Endothelial cell of hepatic sinusoid (primary cell): ENCODE results near the gene ADAM19.
"Not testable (repeated sequence)": the region's sequence is repeated elsewhere in the genome, so short reads cannot be mapped to it uniquely, and the experiment has no call there.

Source experiments
- in situ Hi-C: cut with HindIII; loops from 2 replicates; pipeline ENCODE4 v1.10.0; 2017; ENCODE audit warnings: low sequenced_read_pairs

The ADAM19 gene

GRCh38 chr5:157494178-157494832 lies 81.3 kb downstream of the ADAM19 start:
- in situ Hi-C loops: no loop called here

DNA sequence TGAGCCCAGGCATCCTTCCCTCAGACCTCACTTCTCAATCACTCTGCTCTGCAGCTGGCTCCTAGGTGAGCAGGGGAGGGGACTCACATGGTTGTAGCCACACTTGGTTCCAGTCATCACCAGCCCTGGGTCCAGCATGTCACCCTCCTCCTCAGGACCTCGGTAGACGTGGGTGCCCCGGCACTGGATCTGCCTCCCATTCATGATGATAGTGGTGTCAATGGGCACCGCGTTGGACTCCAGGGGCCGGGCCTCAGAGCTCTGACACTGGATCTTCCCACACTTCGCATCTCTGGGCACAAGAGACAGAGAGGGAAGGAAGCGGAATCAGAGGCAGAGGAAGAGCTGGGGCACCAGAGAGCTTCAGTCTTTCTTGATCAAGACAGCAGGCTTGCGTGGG lies 82.7 kb downstream of the ADAM19 start:
- in situ Hi-C loops: no loop called here

GRCh38 chr5:157491471-157491995 lies 84.0 kb downstream of the ADAM19 start:
- in situ Hi-C loops: no loop called here

GRCh38 chr5:157487358-157487757 lies 88.2 kb downstream of the ADAM19 start:
- in situ Hi-C loops: no loop called here

DNA sequence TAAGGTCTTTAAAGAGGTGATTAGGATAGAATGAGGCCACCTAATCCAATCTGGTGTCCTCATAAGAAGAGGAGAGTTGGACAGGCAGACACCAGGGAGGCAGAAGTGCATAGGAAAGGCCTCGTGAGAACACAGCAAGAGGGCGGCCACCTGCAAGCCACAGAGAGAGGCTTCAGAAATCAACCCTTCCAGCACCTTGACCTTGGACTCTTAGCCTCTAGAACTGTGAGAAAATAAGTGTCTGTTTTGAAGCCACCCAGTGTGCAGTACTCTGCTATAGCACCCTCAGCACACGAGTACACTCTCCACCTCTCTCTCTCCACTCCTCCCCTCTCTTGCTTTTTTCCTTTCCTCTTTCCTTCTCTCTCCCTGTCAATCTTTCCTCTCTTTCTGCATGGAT lies 88.7 kb downstream of the ADAM19 start:
- in situ Hi-C loops: no loop called here

- in situ Hi-C loops: no loop called here
Observed at GRCh38 chr5:157486221-157486681, 89.3 kb downstream of the ADAM19 start.

- in situ Hi-C loops: no loop called here
Observed at GRCh38 chr5:157485811-157486210, 89.8 kb downstream of the ADAM19 start.

DNA sequence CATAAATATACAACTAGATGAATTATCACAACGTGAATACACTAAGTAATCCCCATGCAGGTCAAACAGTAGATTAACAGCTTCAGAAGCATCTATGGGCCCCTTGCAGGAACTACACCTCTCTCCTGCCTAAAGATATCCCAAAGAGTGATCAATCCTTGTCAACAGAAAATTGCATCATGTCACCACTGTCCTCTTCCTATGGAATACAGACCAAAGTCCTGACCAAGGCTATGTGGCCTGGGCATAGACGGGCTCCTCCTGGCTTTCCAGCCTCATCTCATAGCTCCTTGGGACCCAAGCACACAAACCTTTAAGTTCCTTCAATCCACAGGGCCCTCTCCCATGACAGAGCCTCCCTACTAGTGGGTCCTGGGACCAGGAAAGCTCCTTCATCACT lies 90.2 kb downstream of the ADAM19 start:
- in situ Hi-C loops: no loop called here

DNA sequence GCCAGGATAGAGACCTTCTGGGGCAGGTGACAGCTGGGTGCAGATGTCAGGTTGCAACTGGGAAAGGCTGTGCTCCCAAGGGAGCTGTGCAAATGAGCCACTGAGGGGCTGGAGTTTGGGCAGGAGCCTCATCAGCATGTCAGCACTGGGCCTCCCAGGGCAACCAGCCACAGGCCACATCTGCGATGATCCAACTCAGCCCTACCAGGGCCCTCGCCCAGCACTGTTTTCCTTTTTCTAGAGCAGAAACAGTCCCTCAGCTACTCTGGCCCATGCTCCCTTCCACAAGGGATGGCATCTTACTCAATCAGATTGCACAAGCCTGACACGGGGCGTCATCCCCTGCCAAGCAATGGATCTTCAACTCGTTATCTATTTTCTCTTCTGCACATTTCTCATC lies 90.8 kb downstream of the ADAM19 start:
- in situ Hi-C loops: no loop called here

GRCh38 chr5:157482702-157483101 lies 92.9 kb downstream of the ADAM19 start:
- in situ Hi-C loops: not testable (repeated sequence)

DNA sequence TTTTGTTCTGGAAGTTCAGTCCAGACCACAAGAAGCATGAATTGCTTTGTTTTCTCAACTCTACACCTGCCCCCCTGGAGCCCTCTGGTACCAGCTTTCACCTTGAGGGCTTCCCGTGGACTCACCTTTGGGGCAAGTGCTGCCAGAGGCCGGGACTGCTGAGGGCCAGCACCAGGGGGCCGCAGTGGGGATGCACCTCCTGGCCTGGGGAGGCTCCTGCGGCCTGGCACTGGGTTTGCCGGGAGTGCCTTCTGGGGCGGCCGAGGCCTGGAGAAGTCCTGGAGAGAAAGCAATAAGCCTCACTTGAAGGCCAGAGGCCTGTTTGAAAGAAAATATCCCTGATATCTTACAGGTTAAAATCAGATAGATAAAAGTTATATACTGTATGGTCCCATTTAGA lies 93.9 kb downstream of the ADAM19 start:
- in situ Hi-C loops: no loop called here

DNA sequence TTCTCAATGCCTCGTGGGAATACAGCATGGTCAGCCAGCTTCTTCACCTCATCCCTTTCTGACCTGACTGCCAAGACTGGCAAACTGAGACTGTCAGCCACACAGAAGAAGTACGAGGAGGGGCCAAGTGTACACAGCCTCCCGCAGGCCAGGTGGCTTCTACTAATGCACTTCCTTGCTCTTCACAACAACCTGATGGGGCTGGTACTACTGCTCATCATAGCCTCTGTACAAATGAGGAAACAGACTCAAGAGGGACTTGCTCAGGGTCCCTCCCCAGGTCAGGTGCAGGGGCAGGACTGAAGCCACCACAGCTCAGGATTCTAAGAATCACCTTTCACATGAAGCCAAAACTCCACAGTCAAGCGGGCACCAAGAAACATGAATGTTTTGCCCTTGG lies 94.3 kb downstream of the ADAM19 start:
- in situ Hi-C loops: no loop called here

DNA sequence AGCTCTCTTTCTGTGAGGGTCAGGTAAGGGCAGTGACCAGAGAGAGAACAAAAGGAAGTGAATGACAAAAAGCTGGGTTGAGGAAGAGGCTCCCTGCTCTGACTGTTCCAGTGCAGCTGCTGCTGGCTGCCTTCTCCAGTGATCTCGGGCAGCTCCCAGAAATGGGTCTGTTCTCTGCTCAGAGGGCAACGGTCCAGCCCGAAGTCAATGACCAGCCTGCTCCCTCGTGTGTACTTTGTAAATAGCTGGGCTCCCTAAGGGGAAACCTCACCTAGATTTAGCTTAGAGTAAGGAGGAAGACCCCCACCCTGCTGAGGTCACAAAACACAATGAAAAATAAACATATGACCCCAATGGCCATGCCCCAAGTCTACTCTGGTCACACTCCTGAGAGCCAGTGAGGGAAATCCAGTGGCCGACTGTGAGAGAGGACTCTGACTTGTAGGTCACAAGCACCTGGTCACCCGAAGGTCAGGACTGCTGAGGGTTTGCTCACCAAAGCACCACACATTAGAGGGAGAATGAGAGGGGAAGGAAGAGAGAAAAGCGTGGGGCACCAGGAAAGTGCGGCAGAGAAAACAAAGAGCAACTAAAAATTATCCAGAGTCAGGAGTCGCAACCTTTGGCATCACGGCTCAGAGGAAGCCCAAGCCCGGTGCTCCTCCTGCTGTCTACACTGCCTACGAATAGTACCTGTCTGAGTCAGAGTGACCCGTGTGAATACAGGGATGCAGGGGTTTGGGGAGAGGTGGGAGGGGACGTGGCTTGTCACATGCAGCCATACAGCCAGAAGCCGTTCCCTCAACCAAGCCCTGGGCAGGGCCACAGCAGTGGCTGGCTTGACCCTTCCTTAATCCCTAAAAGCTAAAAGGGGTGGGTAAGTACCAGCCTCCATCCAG lies 95.7 kb downstream of the ADAM19 start:
- in situ Hi-C loops: loop anchor here (5.0 kb wide), 1 partner anchor 47 kb away; no protein-coding TSS in a partner anchor

DNA sequence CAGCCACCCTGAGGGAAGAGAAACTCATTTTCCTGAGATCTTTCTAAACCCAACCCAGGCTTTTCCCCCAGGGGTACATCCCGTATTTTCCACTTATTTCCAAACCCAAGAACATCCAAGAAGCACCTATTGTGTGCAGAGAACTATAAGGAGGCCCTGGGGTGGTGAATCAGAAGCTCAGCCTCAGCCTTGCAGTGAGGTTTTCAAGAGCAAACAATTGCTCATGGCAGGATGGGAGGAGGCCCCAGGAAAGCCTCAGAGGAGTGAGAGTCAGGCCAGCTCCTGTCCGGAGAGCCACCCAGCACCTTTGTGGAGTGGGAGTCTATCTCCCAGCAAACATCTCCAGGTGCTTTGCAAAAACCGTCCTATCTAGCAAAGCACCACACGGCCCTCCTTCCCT lies 96.4 kb downstream of the ADAM19 start:
- in situ Hi-C loops: loop anchor here (5.0 kb wide), 1 partner anchor 48 kb away; no protein-coding TSS in a partner anchor

- in situ Hi-C loops: loop anchor here (5.0 kb wide), 1 partner anchor 49 kb away; no protein-coding TSS in a partner anchor
Observed at GRCh38 chr5:157478726-157479125, 96.8 kb downstream of the ADAM19 start.

- in situ Hi-C loops: loop anchor here (5.0 kb wide), 1 partner anchor 49 kb away; no protein-coding TSS in a partner anchor
Observed at GRCh38 chr5:157477814-157478494, 97.6 kb downstream of the ADAM19 start.

GRCh38 chr5:157476702-157477408 lies 98.7 kb downstream of the ADAM19 start:
- in situ Hi-C loops: loop anchor here (5.0 kb wide), 1 partner anchor 50 kb away; no protein-coding TSS in a partner anchor

GRCh38 chr5:157475432-157475831 lies 100.1 kb downstream of the ADAM19 start:
- in situ Hi-C loops: loop anchor here (5.0 kb wide), 1 partner anchor 52 kb away; no protein-coding TSS in a partner anchor

GRCh38 chr5:157473383-157474320 lies 101.9 kb downstream of the ADAM19 start:
- in situ Hi-C loops: loop anchor here (5.0 kb wide), 1 partner anchor 91 kb away; no protein-coding TSS in a partner anchor
